ENCODE data around the gene CD151.

The CD151 gene

GRCh38 chr11:875769-876301, 43.1 kb downstream of the CD151 start:
- DNase-seq, result no peak

DNA sequence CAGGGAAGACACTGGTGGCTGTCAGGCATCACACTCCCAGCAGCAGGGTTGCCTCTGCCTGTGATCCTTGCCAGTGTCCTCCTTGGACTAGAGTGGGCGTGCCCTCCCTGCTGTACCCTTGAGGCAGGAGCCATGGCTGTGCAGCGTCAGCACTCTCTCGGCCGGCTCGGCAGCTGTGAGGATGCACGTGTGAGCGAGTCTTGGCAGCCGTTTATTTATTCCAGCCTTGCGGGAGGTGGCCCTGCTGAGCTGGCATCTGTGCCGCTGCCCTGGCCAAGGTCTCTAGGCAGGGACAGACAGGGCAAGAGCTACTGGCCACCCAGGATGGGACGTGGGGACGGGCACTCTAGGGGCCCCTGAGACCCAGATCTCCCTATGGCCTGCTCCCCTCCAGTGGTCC, 43.8 kb downstream of the CD151 start:
- no peak for DNase-seq

GRCh38 chr11:877565-877964, 44.8 kb downstream of the CD151 start:
- DNase-seq, result no peak

- no peak for DNase-seq
Observed at GRCh38 chr11:880447-880846, 47.7 kb downstream of the CD151 start.

GRCh38 chr11:882596-882995, 49.8 kb downstream of the CD151 start:
- DNase-seq, result peak; percentile 27

- no peak for DNase-seq
Observed at GRCh38 chr11:883527-883926, 50.8 kb downstream of the CD151 start.

DNA sequence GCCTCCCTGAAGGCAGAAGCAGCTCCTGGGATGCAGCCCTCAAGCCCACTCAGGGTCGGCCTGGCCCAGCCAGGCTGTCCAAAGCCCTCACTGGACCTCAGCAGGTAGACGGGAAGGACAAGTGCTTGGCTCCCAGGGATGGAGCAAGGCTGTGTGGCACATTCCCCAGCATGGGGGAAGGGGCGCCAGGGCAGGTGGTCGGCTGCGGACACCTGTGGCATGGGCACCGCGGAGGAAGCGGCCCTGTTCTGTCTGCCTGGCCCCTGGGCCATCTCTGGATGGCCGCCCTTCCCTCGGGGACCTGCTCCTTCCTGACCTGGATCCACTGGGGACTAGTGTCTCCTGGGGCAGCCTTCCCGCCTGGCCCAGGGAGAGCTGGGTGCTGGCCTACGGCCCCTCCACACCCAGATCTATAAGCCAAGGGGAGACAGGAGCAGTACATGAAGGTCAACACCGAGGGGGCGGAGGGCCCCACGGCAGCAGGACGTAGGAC, 51.9 kb downstream of the CD151 start:
- DNase-seq, result no peak

DNA sequence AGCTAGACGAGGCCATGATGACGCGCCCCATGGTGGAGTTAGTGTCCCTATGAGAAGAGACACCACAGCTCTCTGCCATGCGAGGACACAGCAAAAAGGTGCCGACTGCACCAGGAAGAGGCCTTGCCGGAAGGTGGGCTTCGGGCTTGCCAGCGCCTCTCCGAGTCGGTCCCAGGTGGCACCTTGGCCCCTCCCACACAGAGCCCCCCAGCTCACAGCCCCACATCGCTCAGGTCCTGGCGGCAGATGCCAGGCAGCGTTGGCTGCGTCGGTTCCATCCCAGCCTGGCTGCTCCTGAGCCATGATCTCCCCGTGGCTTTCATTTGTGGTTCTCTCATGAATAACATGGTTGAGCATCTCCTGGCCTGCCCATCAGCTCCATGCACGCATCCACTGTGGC, 53.8 kb downstream of the CD151 start:
- no peak for DNase-seq

GRCh38 chr11:887589-887988, 54.8 kb downstream of the CD151 start:
- DNase-seq, result no peak

Measured in fibroblast of skin of right quadriceps (primary cell).